CD4-positive, alpha-beta memory T cell (primary cell): ENCODE data around the gene PBX4. TPM values are rescaled to one million over a fixed set of nuclear protein-coding genes. Genes with fewer than 3 reads are reported as not detected.

ENCODE experiments used
- CTCF ChIA-PET: fragments of 350-600 bp; sonication (Branson Sonifier 250); formaldehyde crosslinking; loops from one replicate; lab custom pipeline; 2021; ENCODE audit warnings: inconsistent platforms; ENCODE audit not compliant: partially characterized antibody; lab: Charles Lee
- POLR2A ChIA-PET: fragments of 350-600 bp; sonication (Branson Sonifier 250); formaldehyde crosslinking; loops from one replicate; lab custom pipeline; 2021; ENCODE audit not compliant: partially characterized antibody; lab: Charles Lee
- DNase-seq, 5 donors: peaks; one replicate each; pipeline versions ENCODE4 v3.0.0 to v3.0.0-alpha.2; 2020 to 2022; ENCODE audit warnings: mixed read lengths in 1 of 5
- H3K27ac ChIP-seq: one replicate; pipeline ENCODE4 v1.7.0; 2013; ENCODE audit warnings: low read depth, low read length
- H3K27me3 ChIP-seq: 2 replicates; pipeline ENCODE4 v1.7.0; 2013; ENCODE audit warnings: mild to moderate bottlenecking, low read length, moderate library complexity; ENCODE audit not compliant: insufficient read depth
- H3K36me3 ChIP-seq: 2 replicates; pipeline ENCODE4 v1.7.0; 2013; ENCODE audit warnings: mild to moderate bottlenecking, low read length, moderate library complexity; ENCODE audit not compliant: insufficient read depth
- H3K4me1 ChIP-seq: 2 replicates; pipeline ENCODE4 v1.7.0; 2013; ENCODE audit warnings: mild to moderate bottlenecking, low read length, moderate library complexity; ENCODE audit not compliant: insufficient read depth
- H3K4me3 ChIP-seq, 2 donors: one replicate each; pipeline ENCODE4 v1.7.0; 2013; ENCODE audit warnings: low read length in 2 of 2, mild to moderate bottlenecking in 1 of 2
- H3K9me3 ChIP-seq, 2 donors: one replicate each; pipeline ENCODE4 v1.7.0; 2013; ENCODE audit warnings: low read length in 2 of 2, control low read depth in 1 of 2; ENCODE audit not compliant: control insufficient read depth in 1 of 2
- H3K27ac Mint-ChIP-seq, 7 donors: one replicate each; pipeline ENCODE4 v1.8.0; 2020 to 2021; ENCODE audit warnings: mixed read lengths in 7 of 7, mild to moderate bottlenecking in 6 of 7, inconsistent platforms in 3 of 7, moderate library complexity in 3 of 7
- H3K27me3 Mint-ChIP-seq, 2 donors: one replicate each; pipeline ENCODE4 v1.8.0; 2020 to 2021; ENCODE audit warnings: mixed read lengths in 2 of 2
- H3K36me3 Mint-ChIP-seq, 2 donors: one replicate each; pipeline ENCODE4 v1.8.0; 2020 to 2021; ENCODE audit warnings: mixed read lengths in 2 of 2, inconsistent platforms in 1 of 2, mild to moderate bottlenecking in 1 of 2
- H3K4me1 Mint-ChIP-seq, 4 donors: one replicate each; pipeline ENCODE4 v1.8.0; 2020 to 2021; ENCODE audit warnings: mixed read lengths in 4 of 4, mild to moderate bottlenecking in 1 of 4
- H3K4me3 Mint-ChIP-seq, 8 donors: one replicate each; pipeline ENCODE4 v1.8.0; 2020 to 2021; ENCODE audit warnings: mixed read lengths in 8 of 8, mild to moderate bottlenecking in 7 of 8, moderate library complexity in 6 of 8, inconsistent platforms in 3 of 8
- H3K9me3 Mint-ChIP-seq, 8 donors: one replicate each; pipeline ENCODE4 v1.8.0; 2020 to 2021; ENCODE audit warnings: mixed read lengths in 8 of 8, mild to moderate bottlenecking in 5 of 8, inconsistent platforms in 3 of 8, moderate library complexity in 1 of 8
- intact Hi-C: fragments of 100-400 bp; cut with micrococcal nuclease; formaldehyde crosslinking; loops from one replicate; pipeline ENCODE4 v1.15.1; 2023
- polyA plus RNA-seq, 2 donors: library from polyadenylated mRNA; unstranded; fragments of 300-500 nt; fragmentation: Illumina TruSeq; gene quantifications; one replicate each; pipeline ENCODE4 v1.2.3, GENCODE V29; 2021
- total RNA-seq, 2 experiments: library from RNA; stranded (reverse); gene quantifications; one replicate each; pipeline ENCODE4 v1.2.3, GENCODE V29; 2021

Gene PBX4
- total and polyA plus RNA-seq, 4 experiments from 2014 or later: 3.9 to 56.3 (median 29.1) TPM

DNA sequence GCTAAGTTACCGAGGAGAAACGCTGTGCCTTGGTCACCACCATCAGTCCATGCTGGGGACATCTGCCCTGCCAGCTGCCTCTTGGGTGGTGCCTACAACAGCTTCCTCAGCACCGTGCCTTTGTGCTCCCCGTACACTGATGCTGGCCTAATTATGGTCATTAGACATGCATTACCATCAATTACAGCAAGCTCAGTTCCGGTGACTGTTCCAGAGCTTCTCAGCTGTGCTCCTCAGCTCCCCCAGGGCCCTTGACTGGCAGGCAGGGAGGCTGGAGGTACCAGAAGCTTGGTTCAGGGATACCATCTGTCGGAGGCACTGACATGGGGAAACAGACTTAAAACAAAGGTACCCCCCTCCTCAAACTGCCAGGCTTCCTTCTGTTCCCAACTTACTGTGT, 40.2 kb downstream of the PBX4 start:
- no peak for DNase-seq
- CTCF ChIA-PET: interaction anchor here (0.6 to 6.2 kb wide), 5 partner anchors 10 to 66 kb away, joined by 3 to 31 read pairs (median 3); partner anchors contain the start of gene GMIP
- POLR2A ChIA-PET: interaction anchor here (0.6 to 1.2 kb wide), 3 partner anchors 19 to 48 kb away, joined by 3 to 6 read pairs (median 3); no protein-coding TSS in a partner anchor
- no peak overlapping the region for H3K4me3 ChIP-seq
- H3K4me3 Mint-ChIP-seq: no peak overlapping the region
- intact Hi-C loops: no loop called here
- H3K27ac ChIP-seq: no peak overlapping the region
- peaks cover 9 to 22% (median 17%) of the 10 kb centered on the region in 4 donors for H3K4me1 Mint-ChIP-seq
- peak overlapping the region in 1 of 7 donors; percentile 25 for H3K27ac Mint-ChIP-seq
- peaks cover 7% of the 10 kb centered on the region for H3K4me1 ChIP-seq
- peaks cover 1 to 16% of the 10 kb centered on the region in 2 donors for H3K36me3 Mint-ChIP-seq
- H3K36me3 ChIP-seq: peaks cover 5% of the 10 kb centered on the region
- no peaks in the 10 kb centered on the region for H3K27me3 Mint-ChIP-seq
- H3K27me3 ChIP-seq: no peaks in the 10 kb centered on the region
- H3K9me3 ChIP-seq: no peaks in the 10 kb centered on the region
- H3K9me3 Mint-ChIP-seq: peaks cover 0 to 1% (median 0%) of the 10 kb centered on the region in 8 donors

DNA sequence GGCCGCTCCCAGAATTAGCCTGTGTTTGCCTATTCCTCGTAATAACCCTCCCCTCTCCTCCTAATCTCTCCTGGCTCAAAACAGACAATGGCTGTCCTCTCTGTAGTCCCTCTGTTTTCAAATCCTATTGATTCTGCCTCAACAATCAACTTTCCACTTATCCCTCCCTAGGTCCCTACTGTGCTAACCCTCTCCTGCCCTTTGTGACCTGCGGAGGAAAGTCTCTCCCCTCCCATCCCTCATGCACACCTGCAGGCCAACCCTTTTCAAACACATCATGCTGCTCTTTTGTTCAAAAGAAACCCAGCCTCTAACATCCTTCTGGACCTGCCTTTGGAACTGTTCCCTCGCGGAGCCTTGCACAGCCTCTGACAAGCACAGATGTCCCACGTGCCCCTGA, 43.1 kb downstream of the PBX4 start:
- peaks cover 8 to 17% of the 10 kb centered on the region in 2 donors for H3K36me3 Mint-ChIP-seq
- no peaks in the 10 kb centered on the region for H3K27me3 Mint-ChIP-seq
- H3K4me3 Mint-ChIP-seq: no peak overlapping the region
- H3K9me3 Mint-ChIP-seq: peaks cover 0 to 1% (median 0%) of the 10 kb centered on the region in 8 donors
- H3K4me3 ChIP-seq: no peak overlapping the region
- H3K4me1 Mint-ChIP-seq: peaks cover 2 to 15% (median 10%) of the 10 kb centered on the region in 4 donors
- no peak for DNase-seq
- CTCF ChIA-PET: interaction anchor here (2.1 kb wide), 1 partner anchor 22 kb away, joined by 11 read pairs; no protein-coding TSS in a partner anchor
- peaks cover 6% of the 10 kb centered on the region for H3K36me3 ChIP-seq
- intact Hi-C loops: no loop called here
- H3K27me3 ChIP-seq: no peaks in the 10 kb centered on the region
- no peaks in the 10 kb centered on the region for H3K9me3 ChIP-seq
- no peak overlapping the region for H3K27ac ChIP-seq
- POLR2A ChIA-PET: interaction anchor here (1.2 kb wide), 1 partner anchor 53 kb away, joined by 5 read pairs; the partner anchor contains the start of gene LPAR2
- H3K27ac Mint-ChIP-seq: peak overlapping the region in 3 of 7 donors; percentile 9 to 66 (median 12)
- H3K4me1 ChIP-seq: no peaks in the 10 kb centered on the region

DNA sequence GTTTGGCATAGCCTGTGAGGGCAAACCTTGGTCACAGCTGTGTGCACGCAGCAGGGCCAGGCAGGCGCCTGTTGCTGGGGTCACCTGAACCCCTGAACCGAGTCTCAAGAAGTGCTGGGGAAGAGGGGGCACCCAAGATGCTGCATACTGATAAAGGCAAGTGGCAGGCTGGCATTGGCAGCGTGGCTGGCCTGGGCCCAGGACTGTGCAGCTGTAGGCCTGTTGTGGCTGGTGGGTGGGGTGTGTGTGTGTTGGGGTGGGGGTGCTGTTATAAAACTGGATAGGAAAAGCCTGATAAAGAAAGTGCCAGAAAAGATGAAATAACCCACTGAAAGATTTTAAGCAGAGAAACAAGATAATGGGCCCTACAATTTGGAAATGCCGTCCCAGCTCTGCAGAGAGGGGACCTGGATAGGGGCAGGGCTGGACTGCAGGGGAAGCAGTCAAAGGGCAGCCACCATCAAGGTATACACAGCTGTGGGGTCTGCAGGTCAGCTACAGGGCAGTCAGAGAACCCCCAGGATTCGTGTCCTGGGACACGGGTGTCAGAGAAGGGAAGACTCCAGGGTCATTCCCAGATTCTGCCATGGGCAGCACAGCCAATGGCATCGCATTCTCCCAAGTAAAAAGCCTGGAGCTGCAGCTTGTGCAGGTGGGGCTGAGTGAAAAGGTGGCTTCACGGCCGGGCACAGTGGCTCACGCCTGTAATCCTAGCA, 47.3 kb downstream of the PBX4 start:
- DNase-seq: peak in 1 of 5 donors; percentile 13
- peaks cover 2 to 15% (median 10%) of the 10 kb centered on the region in 4 donors for H3K4me1 Mint-ChIP-seq
- ChIA-PET CTCF (interaction anchor here (0.6 kb wide), 1 partner anchor 142 kb away, joined by 3 read pairs; no protein-coding TSS in a partner anchor), POLR2A (no interaction called here)
- H3K4me3 ChIP-seq: no peak overlapping the region
- intact Hi-C loops: no loop called here
- no peaks in the 10 kb centered on the region for H3K9me3 Mint-ChIP-seq
- no peaks in the 10 kb centered on the region for H3K27me3 Mint-ChIP-seq
- H3K27ac ChIP-seq: no peak overlapping the region
- no peaks in the 10 kb centered on the region for H3K4me1 ChIP-seq
- no peak overlapping the region for H3K4me3 Mint-ChIP-seq
- no peaks in the 10 kb centered on the region for H3K27me3 ChIP-seq
- H3K36me3 Mint-ChIP-seq: peaks cover 19 to 35% of the 10 kb centered on the region in 2 donors
- peaks cover 10% of the 10 kb centered on the region for H3K36me3 ChIP-seq
- peak overlapping the region in 2 of 7 donors; percentile 75 for H3K27ac Mint-ChIP-seq
- H3K9me3 ChIP-seq: no peaks in the 10 kb centered on the region

DNA sequence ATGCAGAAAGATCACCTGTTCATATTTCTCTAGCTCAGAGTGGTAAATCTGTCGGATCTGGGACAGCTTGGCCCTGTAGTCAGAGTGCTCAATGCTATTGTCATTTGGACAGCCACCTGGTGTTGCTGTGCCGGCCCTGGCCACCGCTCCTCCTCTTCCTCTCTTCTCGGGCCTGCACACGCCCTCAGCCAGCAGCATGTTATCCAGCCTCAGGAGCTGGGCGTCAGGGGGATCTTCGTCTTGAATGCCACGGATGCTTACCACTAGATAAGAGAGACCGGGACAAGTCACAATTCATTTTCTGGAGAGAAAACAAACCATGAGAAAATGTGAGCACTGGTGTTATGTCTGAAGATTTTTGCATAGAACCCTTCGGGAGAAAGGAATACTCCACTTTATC, 47.9 kb downstream of the PBX4 start:
- H3K4me1 ChIP-seq: no peaks in the 10 kb centered on the region
- H3K4me3 ChIP-seq: no peak overlapping the region
- intact Hi-C loops: no loop called here
- Mint-ChIP-seq H3K4me1 (peaks cover 2 to 13% (median 10%) of the 10 kb centered on the region in 4 donors), H3K9me3 (no peaks in the 10 kb centered on the region), H3K4me3 (no peak overlapping the region), H3K27ac (peak overlapping the region in 6 of 7 donors; percentile 8 to 82 (median 37)), H3K27me3 (no peaks in the 10 kb centered on the region), H3K36me3 (peaks cover 19 to 37% of the 10 kb centered on the region in 2 donors)
- H3K27me3 ChIP-seq: no peaks in the 10 kb centered on the region
- H3K9me3 ChIP-seq: no peaks in the 10 kb centered on the region
- peaks cover 10% of the 10 kb centered on the region for H3K36me3 ChIP-seq
- ChIA-PET CTCF (no interaction called here), POLR2A (no interaction called here)
- no peak overlapping the region for H3K27ac ChIP-seq
- peak in 1 of 5 donors; percentile 3 for DNase-seq

DNA sequence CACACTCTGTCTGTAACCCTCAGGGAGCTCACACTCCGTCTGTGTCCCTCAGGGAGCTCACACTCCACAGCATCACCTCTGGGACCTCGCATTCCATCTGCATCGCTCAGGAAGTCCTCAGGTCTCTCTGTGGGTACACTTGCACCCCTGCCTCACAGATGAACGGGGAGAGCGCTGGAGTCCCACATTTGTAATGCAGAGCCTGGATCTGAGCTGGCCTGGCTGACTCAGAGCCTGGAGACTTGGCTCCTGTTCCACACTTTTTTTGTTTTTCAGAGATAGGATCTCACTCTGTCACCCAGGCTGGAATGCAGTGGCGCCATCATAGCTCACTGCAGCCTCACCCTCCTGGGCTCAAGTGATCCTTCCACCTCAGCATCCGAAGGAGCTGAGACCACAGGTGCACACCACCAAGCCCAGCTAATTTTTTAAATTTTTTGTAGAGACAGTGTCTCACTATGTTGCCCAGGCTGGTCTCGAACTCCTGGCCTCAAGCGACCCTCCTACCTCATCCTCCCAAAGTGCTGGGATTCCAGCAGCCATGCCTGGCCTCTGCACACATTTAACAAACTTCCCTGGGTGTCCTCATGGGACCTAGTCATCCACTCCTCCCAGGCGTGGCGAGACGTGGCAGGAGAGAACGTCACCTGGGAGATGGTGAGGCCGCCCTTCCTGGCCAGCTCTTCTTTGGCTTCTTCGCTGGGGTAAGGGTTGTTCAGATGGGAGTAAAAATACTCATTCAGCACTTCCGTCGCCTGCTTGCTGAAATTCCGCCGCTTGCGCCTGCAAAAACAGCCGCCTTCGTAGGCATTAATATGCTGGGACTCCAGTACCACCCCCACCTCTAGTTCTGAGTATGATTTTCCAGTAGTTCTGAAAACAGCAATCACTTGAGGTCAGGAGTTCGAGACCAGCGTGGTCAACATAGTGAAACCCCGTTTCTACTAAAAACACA, 49.4 kb downstream of the PBX4 start:
- peaks cover 18% of the 10 kb centered on the region for H3K36me3 ChIP-seq
- DNase-seq: no peak
- H3K36me3 Mint-ChIP-seq: peaks cover 29 to 42% of the 10 kb centered on the region in 2 donors
- no peak overlapping the region for H3K27ac ChIP-seq
- no peaks in the 10 kb centered on the region for H3K9me3 Mint-ChIP-seq
- H3K9me3 ChIP-seq: no peaks in the 10 kb centered on the region
- no peak overlapping the region for H3K4me3 ChIP-seq
- H3K27me3 Mint-ChIP-seq: no peaks in the 10 kb centered on the region
- peak overlapping the region in 1 of 8 donors; percentile 20 for H3K4me3 Mint-ChIP-seq
- intact Hi-C loops: no loop called here
- H3K4me1 Mint-ChIP-seq: peaks cover 0 to 13% (median 7%) of the 10 kb centered on the region in 4 donors
- peak overlapping the region; percentile 59 to 85 (median 78) for H3K27ac Mint-ChIP-seq
- ChIA-PET POLR2A (no interaction called here), CTCF (interaction anchor here (0.5 to 2.7 kb wide), 9 partner anchors 9 to 75 kb away, joined by 3 to 17 read pairs (median 3); partner anchors contain the start of gene GMIP)
- no peaks in the 10 kb centered on the region for H3K27me3 ChIP-seq
- H3K4me1 ChIP-seq: no peaks in the 10 kb centered on the region

DNA sequence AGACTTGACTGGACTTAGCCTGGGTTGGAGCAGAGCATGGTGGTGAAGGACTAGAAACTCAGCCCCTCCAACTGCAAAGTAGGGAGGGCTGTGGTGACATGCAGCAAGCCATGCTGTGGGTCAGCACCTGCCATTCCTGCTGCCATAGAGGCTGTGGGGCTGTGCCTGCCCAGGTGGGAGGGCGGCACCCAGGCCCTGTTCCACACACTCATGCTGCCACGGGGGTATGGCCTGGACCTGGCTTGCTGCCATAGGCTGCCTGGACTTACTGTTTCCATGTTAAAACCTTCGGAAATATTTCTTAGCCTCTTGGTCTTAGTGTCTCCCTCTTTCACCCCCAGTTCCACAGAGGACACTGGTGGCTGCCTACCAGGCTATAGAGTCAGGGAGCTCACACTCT, 51.1 kb downstream of the PBX4 start:
- Mint-ChIP-seq H3K27ac (peak overlapping the region in 6 of 7 donors; percentile 52 to 68 (median 65)), H3K4me3 (no peak overlapping the region), H3K9me3 (no peaks in the 10 kb centered on the region), H3K27me3 (no peaks in the 10 kb centered on the region), H3K4me1 (peaks cover 0 to 18% (median 6%) of the 10 kb centered on the region in 4 donors), H3K36me3 (peaks cover 27 to 44% of the 10 kb centered on the region in 2 donors)
- H3K4me1 ChIP-seq: no peaks in the 10 kb centered on the region
- H3K27ac ChIP-seq: no peak overlapping the region
- H3K36me3 ChIP-seq: peaks cover 18% of the 10 kb centered on the region
- intact Hi-C loops: no loop called here
- H3K9me3 ChIP-seq: no peaks in the 10 kb centered on the region
- POLR2A ChIA-PET: no interaction called here
- no peaks in the 10 kb centered on the region for H3K27me3 ChIP-seq
- DNase-seq: no peak
- H3K4me3 ChIP-seq: no peak overlapping the region
- CTCF ChIA-PET: interaction anchor here (1.9 to 2.7 kb wide), 3 partner anchors 12 to 76 kb away, joined by 7 to 17 read pairs (median 14); partner anchors contain the start of gene GMIP
